Epithelial cell of esophagus (primary cell): ENCODE measurements around the gene QPRT.
"Not testable (repeated sequence)": the region's sequence is repeated elsewhere in the genome, so short reads cannot be mapped to it uniquely, and the experiment has no call there.

Experiments used
- DNase-seq: peaks from one replicate; pipeline ENCODE4 v3.0.0; 2010; ENCODE audit warnings: low read depth
- H3K4me3 ChIP-seq: 2 replicates; pipeline ENCODE4 v1.5.1; 2011; ENCODE audit warnings: mild to moderate bottlenecking, low read length, control low read depth
- TF ChIP-seq, protein P1 (sequence below): IDR thresholded peaks from 2 replicates; pipeline ENCODE4 v1.5.1; 2011; ENCODE audit warnings: low read depth, mild to moderate bottlenecking, low read length, control low read depth, inconsistent platforms; ENCODE audit not compliant: insufficient read depth; ENCODE audit errors: missing control alignments

Gene QPRT

GRCh38 chr16:29678691-29679267 is at the start of gene QPRT:
Gene QPRT (plus strand): TSS chr16:29679180. CDS start chr16:29679198, 18 bp downstream.
- no peak within 1 kb of the TSS for H3K4me3 ChIP-seq
- DNase-seq: no peak
- TF ChIP-seq, protein P1, sequence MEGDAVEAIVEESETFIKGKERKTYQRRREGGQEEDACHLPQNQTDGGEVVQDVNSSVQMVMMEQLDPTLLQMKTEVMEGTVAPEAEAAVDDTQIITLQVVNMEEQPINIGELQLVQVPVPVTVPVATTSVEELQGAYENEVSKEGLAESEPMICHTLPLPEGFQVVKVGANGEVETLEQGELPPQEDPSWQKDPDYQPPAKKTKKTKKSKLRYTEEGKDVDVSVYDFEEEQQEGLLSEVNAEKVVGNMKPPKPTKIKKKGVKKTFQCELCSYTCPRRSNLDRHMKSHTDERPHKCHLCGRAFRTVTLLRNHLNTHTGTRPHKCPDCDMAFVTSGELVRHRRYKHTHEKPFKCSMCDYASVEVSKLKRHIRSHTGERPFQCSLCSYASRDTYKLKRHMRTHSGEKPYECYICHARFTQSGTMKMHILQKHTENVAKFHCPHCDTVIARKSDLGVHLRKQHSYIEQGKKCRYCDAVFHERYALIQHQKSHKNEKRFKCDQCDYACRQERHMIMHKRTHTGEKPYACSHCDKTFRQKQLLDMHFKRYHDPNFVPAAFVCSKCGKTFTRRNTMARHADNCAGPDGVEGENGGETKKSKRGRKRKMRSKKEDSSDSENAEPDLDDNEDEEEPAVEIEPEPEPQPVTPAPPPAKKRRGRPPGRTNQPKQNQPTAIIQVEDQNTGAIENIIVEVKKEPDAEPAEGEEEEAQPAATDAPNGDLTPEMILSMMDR: no peak

GRCh38 chr16:29629318-29629717 is 49.7 kb upstream of the QPRT start:
- not testable (repeated sequence) for H3K4me3 ChIP-seq, DNase-seq

GRCh38 chr16:29631658-29632057 is 47.3 kb upstream of the QPRT start:
- DNase-seq, H3K4me3 ChIP-seq: not testable (repeated sequence)

- not testable (repeated sequence) for H3K4me3 ChIP-seq, DNase-seq
These were observed 43.1 kb upstream of the QPRT start for GRCh38 chr16:29635902-29636301.

- H3K4me3 ChIP-seq, DNase-seq: not testable (repeated sequence)
These were observed 42.6 kb upstream of the QPRT start for GRCh38 chr16:29636368-29636767.

DNA sequence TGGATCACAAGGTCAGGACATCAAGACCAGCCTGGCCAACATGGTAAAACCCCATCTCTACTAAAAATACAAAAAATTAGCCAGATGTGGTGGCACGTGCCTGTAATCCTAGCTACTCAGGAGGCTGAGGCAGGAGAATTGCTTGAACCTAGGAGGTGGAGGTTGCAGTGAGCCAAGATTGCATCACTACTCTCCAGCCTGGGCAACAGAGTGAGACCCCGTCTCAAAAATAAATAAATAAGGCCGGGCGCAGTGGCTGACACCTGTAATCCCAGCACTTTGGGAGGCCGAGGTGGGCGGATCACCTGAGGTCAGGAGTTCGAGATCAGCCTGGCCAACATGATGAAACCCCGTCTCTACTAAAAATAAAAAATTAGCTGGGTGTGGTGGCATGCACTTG is 40.2 kb upstream of the QPRT start:
- H3K4me3 ChIP-seq, DNase-seq: not testable (repeated sequence)

DNA sequence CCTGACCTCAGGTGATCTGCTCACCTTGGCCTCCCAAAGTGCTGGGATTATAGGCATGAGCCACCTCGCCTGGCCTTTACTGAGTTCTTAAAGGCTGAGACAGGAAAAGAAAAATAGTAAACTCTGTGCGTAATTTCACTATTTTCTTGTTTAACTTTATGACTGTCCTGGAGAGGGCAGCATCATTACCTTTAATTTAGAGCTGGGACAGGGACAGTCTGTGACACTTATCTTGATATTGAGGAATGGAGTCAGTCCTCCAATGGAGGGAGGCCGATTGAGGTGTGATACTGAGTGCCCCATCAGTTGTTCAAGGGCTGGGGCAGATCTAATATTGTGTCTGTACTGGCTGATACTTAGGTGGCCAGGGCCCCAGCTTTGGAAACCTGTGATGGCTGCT is 37.4 kb upstream of the QPRT start:
- no peak for DNase-seq
- TF ChIP-seq, protein P1: no peak

GRCh38 chr16:29643596-29643995 is 35.4 kb upstream of the QPRT start:
- no peak for DNase-seq
- no peak overlapping the region for H3K4me3 ChIP-seq
- TF ChIP-seq, protein P1: no peak

More for the DNA sequence above, 37.4 kb upstream of the QPRT start:
- no peak overlapping the region for H3K4me3 ChIP-seq

GRCh38 chr16:29644338-29644857 is 34.6 kb upstream of the QPRT start:
- no peak overlapping the region for H3K4me3 ChIP-seq

More at GRCh38 chr16:29644338-29644857, 34.6 kb upstream of the QPRT start:
- TF ChIP-seq, protein P1: no peak
- DNase-seq: no peak
